Suppressor macrophage treated with lipopolysaccharide for 1 hour (primary cell): ENCODE measurements around the gene LMBR1L.

Source experiments
- DNase-seq, 3 donors: peaks; one replicate each; pipeline ENCODE4 v3.0.0-alpha.2; 2020 to 2022

Gene LMBR1L

DNA sequence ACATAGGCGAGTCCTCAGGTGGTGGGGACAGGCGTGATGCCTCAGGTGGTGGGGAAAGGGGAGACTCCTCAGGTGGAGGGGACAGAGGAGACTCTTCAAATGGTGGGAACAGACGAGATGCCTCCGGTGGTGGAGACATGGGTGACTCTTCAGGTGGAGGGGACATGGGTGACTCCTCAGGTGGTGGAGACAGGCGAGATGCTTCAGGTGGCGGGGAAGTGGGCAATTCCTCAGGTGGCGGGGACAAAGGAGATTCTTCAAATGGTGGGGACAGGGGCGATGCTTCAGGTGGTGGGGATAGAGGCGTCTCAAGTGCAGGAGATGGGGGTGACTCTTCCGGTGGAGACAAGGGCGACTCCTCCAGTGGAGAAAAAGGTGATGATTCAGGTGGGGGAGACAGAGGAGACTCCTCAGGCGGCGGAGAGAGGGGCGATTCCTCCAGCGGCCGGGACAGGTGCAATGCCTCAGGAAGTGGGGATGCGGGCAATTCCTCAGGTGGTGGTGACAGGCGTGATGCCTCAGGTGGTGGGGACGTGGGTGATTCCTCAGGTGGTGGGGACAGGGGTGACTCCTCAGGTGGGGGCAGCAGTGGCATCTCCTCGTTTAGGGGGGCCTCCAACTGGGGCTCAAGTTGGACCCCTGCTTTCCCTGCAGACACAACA, 58.7 kb downstream of the LMBR1L start:
- no peak for DNase-seq

DNA sequence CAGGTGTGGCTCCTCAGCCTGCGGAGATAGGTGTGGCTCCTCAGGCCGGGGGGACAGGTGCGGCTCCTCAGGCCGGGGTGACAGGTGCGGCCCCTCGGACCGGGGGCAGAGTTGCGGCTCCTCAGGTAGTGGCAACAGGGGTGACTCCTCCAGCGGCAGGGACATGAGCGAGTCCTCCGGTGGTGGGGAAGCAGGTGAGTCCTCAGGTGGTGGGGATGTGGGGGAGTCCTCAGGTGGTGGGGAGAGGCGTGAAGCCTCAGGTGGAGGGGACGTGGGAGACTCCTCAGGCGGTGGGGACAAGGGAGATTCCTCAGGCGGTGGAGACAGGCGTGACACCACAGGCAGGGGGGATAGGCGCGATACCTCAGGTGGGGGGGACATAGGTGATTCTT, 59.3 kb downstream of the LMBR1L start:
- DNase-seq, result no peak

DNA sequence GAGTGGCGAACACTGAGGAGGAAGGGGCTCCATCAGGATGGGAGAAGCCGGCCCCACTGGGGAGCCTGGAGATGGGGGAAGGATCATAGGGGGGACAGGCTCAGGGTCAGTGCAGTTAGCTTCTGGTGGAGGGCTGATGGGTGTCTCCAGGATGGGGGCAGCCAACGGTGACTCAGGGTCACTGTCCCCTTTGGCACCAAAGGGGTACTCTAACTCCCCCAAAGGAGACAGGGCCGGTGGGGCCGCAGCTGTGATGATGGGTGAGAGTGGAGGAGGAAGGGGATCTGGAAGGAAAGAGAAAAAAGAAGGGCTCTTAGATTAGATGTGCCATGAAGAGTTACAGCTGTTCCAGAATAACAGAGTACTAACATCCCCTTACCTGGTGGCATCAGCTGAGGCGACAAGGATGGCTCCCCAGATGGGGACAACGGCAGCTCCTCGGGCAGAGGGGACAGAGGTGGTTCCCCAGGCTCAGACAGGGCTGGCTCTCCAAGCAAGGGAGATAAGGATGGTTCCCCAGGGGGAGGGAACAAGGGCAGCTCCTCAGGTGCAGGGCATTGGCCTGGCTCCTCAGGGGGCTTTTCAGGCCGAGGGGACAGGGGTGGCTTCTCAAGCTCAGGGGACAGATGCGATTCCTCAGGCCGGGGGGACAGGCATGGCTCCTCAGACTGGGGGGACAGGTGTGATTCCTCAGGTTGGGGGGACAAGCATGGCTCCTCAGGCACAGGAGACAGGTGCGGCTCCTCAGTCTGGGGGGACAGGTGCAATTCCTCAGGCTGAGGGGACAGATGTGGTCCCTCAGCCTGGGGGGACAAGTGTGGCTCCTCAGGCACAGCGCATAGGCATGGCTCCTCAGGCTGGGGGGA, 59.9 kb downstream of the LMBR1L start:
- no peak for DNase-seq

DNA sequence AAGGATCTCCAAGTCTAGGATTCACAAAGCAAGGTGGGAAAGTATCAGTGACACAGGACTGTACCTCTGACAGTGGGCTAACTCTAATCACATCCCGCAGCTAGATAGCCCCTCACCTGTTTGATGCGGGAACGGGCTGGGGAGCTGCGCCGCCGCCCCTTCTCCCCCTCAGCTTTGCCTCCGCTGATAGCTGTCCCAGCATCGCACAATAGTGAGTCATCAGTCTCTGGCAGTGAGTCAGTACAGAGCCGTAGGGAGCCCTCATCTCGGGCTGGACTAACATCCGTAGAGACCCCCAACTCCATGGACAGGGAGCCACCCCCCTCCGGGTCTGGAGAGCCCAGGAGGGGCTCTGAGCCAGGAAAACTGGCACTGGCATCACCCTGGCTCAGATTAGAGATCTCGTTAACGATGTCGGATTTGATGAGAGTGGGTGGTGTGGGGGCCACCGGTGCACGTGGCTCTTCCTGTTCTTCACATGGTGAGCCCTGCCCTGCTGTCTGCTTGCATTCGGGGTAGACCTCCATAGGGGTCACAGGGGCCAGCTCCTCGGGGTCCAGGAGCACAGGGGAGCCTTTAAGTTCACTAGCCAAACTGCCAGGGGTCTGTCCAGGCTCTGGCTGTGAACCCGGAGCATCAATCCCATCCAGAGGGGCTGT, 61.0 kb downstream of the LMBR1L start:
- no peak for DNase-seq

DNA sequence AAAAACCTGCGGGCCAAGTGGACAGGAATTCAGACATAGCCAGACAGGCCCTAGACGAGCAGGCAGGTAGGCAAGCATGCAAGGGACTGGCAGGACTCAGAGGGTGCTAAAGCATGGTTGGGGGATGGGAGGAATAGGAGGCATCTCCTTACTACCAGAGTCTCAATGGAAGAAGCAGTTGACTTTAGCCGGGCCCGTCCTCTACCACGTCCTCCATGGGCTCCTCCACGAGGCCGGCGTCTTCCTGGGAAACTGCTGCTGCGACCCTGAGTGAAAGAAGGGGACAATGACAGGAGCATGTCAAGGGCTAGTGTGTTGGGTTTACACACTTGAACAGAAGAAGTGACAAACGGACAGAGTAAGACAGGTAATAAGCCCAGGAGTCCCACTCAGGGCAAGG, 61.7 kb downstream of the LMBR1L start:
- DNase-seq, result no peak
